Ascending aorta (tissue), 2 donors: ENCODE data around the gene MESD. TPM values are rescaled to one million over a fixed set of nuclear protein-coding genes. Genes with fewer than 3 reads are reported as not detected.

Experiments
- DNase-seq, 2 donors: peaks; one replicate each; pipeline ENCODE4 v3.0.0-alpha.2; 2019; ENCODE audit warnings: low spot score in 2 of 2
- H3K27ac ChIP-seq, 2 donors: fragments of 200-600 bp; sonication (generic); one replicate each; pipeline ENCODE4 v1.5.1; 2016 to 2017; ENCODE audit warnings: mild to moderate bottlenecking in 1 of 2
- H3K27me3 ChIP-seq: fragments of 200-600 bp; sonication (generic); one replicate; pipeline ENCODE4 v1.5.1; 2017
- H3K36me3 ChIP-seq, 2 donors: fragments of 200-600 bp; sonication (generic); one replicate each; pipeline ENCODE4 v1.5.1; 2016
- H3K4me1 ChIP-seq, 2 donors: fragments of 200-600 bp; sonication (generic); one replicate each; pipeline ENCODE4 v1.5.1; 2016 to 2017; ENCODE audit warnings: mild to moderate bottlenecking in 1 of 2
- H3K4me3 ChIP-seq, 2 donors: fragments of 200-600 bp; sonication (generic); one replicate each; pipeline ENCODE4 v1.5.1; 2016 to 2017; ENCODE audit warnings: mild to moderate bottlenecking in 1 of 2
- H3K9me3 ChIP-seq, 2 donors: fragments of 200-600 bp; sonication (generic); one replicate each; pipeline ENCODE4 v1.5.1; 2016
- intact Hi-C: fragments of 100-400 bp; cut with DNase I; formaldehyde crosslinking; loops from one replicate; pipeline ENCODE4 v1.15.1; 2023
- total RNA-seq: library from RNA; depleted of rRNA; stranded (reverse); fragments of >200 nt; gene quantifications from one replicate; pipeline ENCODE4 v1.1.0, GENCODE V29; 2016
- TF ChIP-seq, protein P1 (sequence below), 3 experiments: fragments of 200-600 bp in 2 of 3; fragments of 450-650 bp in 1 of 3; sonication (generic) in 2 of 3; IDR thresholded peaks; one replicate each; pipeline ENCODE4 v1.5.1; 2016 to 2019; ENCODE audit warnings: antibody characterized with exemption in 3 of 3, mild to moderate bottlenecking in 1 of 3, moderate library complexity in 1 of 3

The MESD gene
- total RNA-seq, 1 donor from 2014 or later = 6.4 TPM

GRCh38 chr15:80929689-80930088 is 59.9 kb downstream of the MESD start:
- H3K4me3 ChIP-seq = no peak overlapping the region
- intact Hi-C loops = loop anchor here (5.0 kb wide), 1 partner anchor 442 kb away; no protein-coding TSS in a partner anchor
- H3K27me3 ChIP-seq = no peaks in the 10 kb centered on the region
- no peak for DNase-seq
- H3K9me3 ChIP-seq = no peaks in the 10 kb centered on the region
- peaks cover 0 to under 1% of the 10 kb centered on the region in 2 donors for H3K36me3 ChIP-seq
- TF ChIP-seq, protein P1, sequence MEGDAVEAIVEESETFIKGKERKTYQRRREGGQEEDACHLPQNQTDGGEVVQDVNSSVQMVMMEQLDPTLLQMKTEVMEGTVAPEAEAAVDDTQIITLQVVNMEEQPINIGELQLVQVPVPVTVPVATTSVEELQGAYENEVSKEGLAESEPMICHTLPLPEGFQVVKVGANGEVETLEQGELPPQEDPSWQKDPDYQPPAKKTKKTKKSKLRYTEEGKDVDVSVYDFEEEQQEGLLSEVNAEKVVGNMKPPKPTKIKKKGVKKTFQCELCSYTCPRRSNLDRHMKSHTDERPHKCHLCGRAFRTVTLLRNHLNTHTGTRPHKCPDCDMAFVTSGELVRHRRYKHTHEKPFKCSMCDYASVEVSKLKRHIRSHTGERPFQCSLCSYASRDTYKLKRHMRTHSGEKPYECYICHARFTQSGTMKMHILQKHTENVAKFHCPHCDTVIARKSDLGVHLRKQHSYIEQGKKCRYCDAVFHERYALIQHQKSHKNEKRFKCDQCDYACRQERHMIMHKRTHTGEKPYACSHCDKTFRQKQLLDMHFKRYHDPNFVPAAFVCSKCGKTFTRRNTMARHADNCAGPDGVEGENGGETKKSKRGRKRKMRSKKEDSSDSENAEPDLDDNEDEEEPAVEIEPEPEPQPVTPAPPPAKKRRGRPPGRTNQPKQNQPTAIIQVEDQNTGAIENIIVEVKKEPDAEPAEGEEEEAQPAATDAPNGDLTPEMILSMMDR (IDR thresholded peaks at IDR 0.05) = no peak
- H3K4me1 ChIP-seq = peaks cover 0 to 16% of the 10 kb centered on the region in 2 donors
- H3K27ac ChIP-seq = no peak overlapping the region

DNA sequence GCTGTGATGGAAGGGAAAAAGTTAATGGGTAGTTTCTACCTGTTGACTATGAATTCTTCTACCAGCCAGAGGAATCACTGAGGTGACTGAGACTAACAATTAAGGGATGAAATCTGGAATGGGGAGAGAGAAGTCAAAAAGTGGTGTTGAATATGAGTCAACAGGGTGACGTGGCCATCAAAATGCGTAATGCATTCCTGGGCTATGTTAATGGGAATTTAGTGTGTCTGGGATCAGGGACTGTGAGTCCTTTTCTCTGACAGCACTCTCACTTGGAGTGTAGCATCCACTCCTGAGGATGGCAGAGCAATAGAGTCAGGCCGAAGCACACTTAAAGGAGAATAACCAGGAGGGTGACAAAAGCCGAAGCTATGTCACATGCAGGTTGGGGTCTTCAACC is 60.4 kb downstream of the MESD start:
- TF ChIP-seq, protein P1 (IDR thresholded peaks at IDR 0.05) = no peak
- no peaks in the 10 kb centered on the region for H3K27me3 ChIP-seq
- peaks cover 0 to 16% of the 10 kb centered on the region in 2 donors for H3K4me1 ChIP-seq
- H3K36me3 ChIP-seq = peaks cover 0 to 3% of the 10 kb centered on the region in 2 donors
- H3K4me3 ChIP-seq = no peak overlapping the region
- intact Hi-C loops = no loop called here
- no peak overlapping the region for H3K27ac ChIP-seq
- H3K9me3 ChIP-seq = no peaks in the 10 kb centered on the region
- no peak for DNase-seq

DNA sequence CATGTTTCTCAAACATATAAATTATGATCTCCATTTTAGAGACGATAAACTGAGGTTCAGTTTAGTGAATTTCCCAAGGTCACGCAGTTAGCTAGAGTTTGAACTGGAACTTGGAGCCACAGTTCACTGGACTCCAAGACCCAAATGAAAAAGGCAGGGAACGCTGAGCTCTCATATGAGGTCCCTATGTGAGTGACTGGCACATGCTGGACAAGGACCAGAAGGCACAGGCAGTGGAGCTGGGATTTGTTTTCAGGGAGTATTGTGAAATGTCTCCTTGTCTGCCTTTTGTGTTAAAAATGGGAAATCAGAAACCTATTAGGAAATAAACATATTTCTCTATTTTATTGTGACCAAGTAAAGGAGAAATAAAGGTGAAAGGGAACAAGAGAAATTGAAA is 63.5 kb downstream of the MESD start:
- no peak overlapping the region for H3K27ac ChIP-seq
- DNase-seq = no peak
- H3K4me1 ChIP-seq = no peaks in the 10 kb centered on the region
- H3K27me3 ChIP-seq = no peaks in the 10 kb centered on the region
- intact Hi-C loops = no loop called here
- peaks cover 5 to 8% of the 10 kb centered on the region in 2 donors for H3K36me3 ChIP-seq
- TF ChIP-seq, protein P1 (IDR thresholded peaks at IDR 0.05) = no peak
- no peaks in the 10 kb centered on the region for H3K9me3 ChIP-seq
- no peak overlapping the region for H3K4me3 ChIP-seq

- H3K9me3 ChIP-seq = no peaks in the 10 kb centered on the region
- TF ChIP-seq, protein P1 (IDR thresholded peaks at IDR 0.05) = no peak
- H3K36me3 ChIP-seq = peaks cover 5 to 8% of the 10 kb centered on the region in 2 donors
- H3K27me3 ChIP-seq = no peaks in the 10 kb centered on the region
- intact Hi-C loops = no loop called here
- DNase-seq = no peak
- no peak overlapping the region for H3K4me3 ChIP-seq
- H3K4me1 ChIP-seq = no peaks in the 10 kb centered on the region
- no peak overlapping the region for H3K27ac ChIP-seq
Measured at GRCh38 chr15:80925597-80926059, 64.0 kb downstream of the MESD start.

DNA sequence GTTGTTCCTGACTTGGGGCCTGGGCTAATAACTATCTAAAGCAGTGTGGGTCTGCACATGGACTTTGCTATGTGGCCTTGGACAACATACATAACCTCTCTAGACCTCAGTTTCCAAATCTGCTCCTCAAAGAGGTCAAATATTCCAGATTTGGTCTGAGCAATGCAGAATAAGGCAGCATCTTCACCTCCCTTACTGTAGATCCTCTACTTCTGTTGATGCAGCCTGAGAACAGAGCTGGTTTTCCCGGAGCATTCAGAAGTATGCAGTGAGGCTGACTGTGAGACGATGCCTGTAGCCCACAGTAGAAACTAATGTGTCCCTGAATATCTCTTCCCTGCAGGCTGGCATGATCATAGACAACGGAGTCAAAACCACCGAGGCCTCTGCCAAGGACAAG is 65.3 kb downstream of the MESD start:
- H3K27me3 ChIP-seq = no peaks in the 10 kb centered on the region
- H3K4me1 ChIP-seq = no peaks in the 10 kb centered on the region
- no peaks in the 10 kb centered on the region for H3K9me3 ChIP-seq
- H3K27ac ChIP-seq = no peak overlapping the region
- H3K36me3 ChIP-seq = peaks cover 5 to 8% of the 10 kb centered on the region in 2 donors
- intact Hi-C loops = no loop called here
- TF ChIP-seq, protein P1 (IDR thresholded peaks at IDR 0.05) = no peak
- H3K4me3 ChIP-seq = no peak overlapping the region
- DNase-seq = no peak

GRCh38 chr15:80923668-80924067 is 66.0 kb downstream of the MESD start:
- H3K4me1 ChIP-seq = no peaks in the 10 kb centered on the region
- no peak overlapping the region for H3K4me3 ChIP-seq
- DNase-seq = no peak
- no peaks in the 10 kb centered on the region for H3K27me3 ChIP-seq
- no peak overlapping the region for H3K27ac ChIP-seq
- TF ChIP-seq, protein P1 (IDR thresholded peaks at IDR 0.05) = no peak
- H3K36me3 ChIP-seq = peaks cover 5 to 8% of the 10 kb centered on the region in 2 donors
- intact Hi-C loops = no loop called here
- H3K9me3 ChIP-seq = no peaks in the 10 kb centered on the region
